ENCODE measurements around the gene NSD1. TPM values are rescaled to one million over a fixed set of nuclear protein-coding genes. Genes with fewer than 3 reads are reported as not detected.

Gene NSD1
- total and polyA plus RNA-seq, 10 of the 15 experiments (the other 5 are each of a cell fraction or from before 2014, with no cell fraction given): 7.0 to 57.9 (median 30.4) TPM

- H3K27ac ChIP-seq (ENCODE audit: control insufficient read depth, insufficient read depth): no peak overlapping the region
- intact Hi-C loops (cut with micrococcal nuclease; ENCODE audit: unreplicated experiment) (loop anchor here (2.0 to 10.0 kb wide), 4 partner anchors 53 to 285 kb away; partner anchors contain the start of gene TMED9), in situ Hi-C loops (cut with MboI) (no loop called here)
- H3K27me3 ChIP-seq (replicated peaks in 1 of 2; ENCODE audit: control insufficient read depth in 2 of 2, insufficient read depth in 2 of 2, low read length in 1 of 2): no peaks in the 10 kb centered on the region
- H2AFZ ChIP-seq (ENCODE audit: control insufficient read depth, low read depth, low read length): no peak overlapping the region
- ChIA-PET CTCF (interaction anchor here (0.6 to 3.6 kb wide), 46 partner anchors 8 to 313 kb away, joined by 3 to 56 read pairs (median 5); partner anchors contain the start of genes LMAN2, NSD1, PDLIM7 and SLC34A1), POLR2A (interaction anchor here (0.5 to 1.3 kb wide), 5 partner anchors 42 to 758 kb away, joined by 3 to 6 read pairs (median 4); partner anchors contain the start of gene LMAN2), RAD21 (ENCODE audit: unreplicated experiment) (interaction anchor here (0.6 to 1.9 kb wide), 10 partner anchors 42 to 198 kb away, joined by 3 to 9 read pairs (median 6); partner anchors contain the start of gene LMAN2), SMC1A (ENCODE audit: uncharacterized antibody, unreplicated experiment) (interaction anchor here (0.6 to 4.9 kb wide), 16 partner anchors 9 to 199 kb away, joined by 3 to 26 read pairs (median 4); partner anchors contain the start of genes DOK3 and LMAN2)
- no TSS peak for BruUV-seq (replicated peaks)
- peaks cover 29% of the 10 kb centered on the region for H3K4me1 ChIP-seq (ENCODE audit: control insufficient read depth, insufficient read depth, low read length)
- H3K9ac ChIP-seq (ENCODE audit: control insufficient read depth, insufficient read depth, low read length): no peak overlapping the region
- 52% methylated on average over 10 of the region's 10 CpGs for WGBS (ENCODE audit: insufficient coverage, insufficient replicate concordance, low lambda C conversion rate, missing lambda C conversion rate)
- DNase-seq (ENCODE audit: low read depth, low spot score) (no peak), FAIRE-seq (peak; percentile 84), ATAC-seq (peak; percentile 45)
- H3K9me3 ChIP-seq (replicated peaks; ENCODE audit: control insufficient read depth, insufficient read depth, low read length): no peaks in the 10 kb centered on the region
- no peak overlapping the region for H3K4me2 ChIP-seq (ENCODE audit: control insufficient read depth, insufficient read depth)
- H3K79me2 ChIP-seq (ENCODE audit: control insufficient read depth, insufficient read depth, low read length): peaks cover 22% of the 10 kb centered on the region
- H3K4me3 ChIP-seq: no peak overlapping the region
- peaks cover 7 to 16% of the 10 kb centered on the region in 2 experiments for H3K36me3 ChIP-seq (ENCODE audit: control insufficient read depth in 2 of 2, insufficient read depth in 2 of 2, low read length in 1 of 2)
- no peaks in the 10 kb centered on the region for H4K20me1 ChIP-seq (ENCODE audit: control insufficient read depth, insufficient read depth)
- TF ChIP-seq CTCF (IDR thresholded peaks at IDR 0.05 in 2 of 3, conservative IDR thresholded peaks at IDR 0.05 in 1 of 3; ENCODE audit: control insufficient read depth in 2 of 3, extremely low read depth in 1 of 3, insufficient read depth in 1 of 3, low read depth in 3 of 3, low read length in 3 of 3) (peak; percentile 84 to 97 (median 91)), CBFB (IDR thresholded peaks at IDR 0.05; ENCODE audit: low read depth) (no peak), E2F4 (IDR thresholded peaks at IDR 0.05; ENCODE audit: low read depth, low read length) (peak; percentile 32; the same call in 1 of the 2 replicates), MTA2 (IDR thresholded peaks at IDR 0.05; ENCODE audit: low read depth) (no peak), DPF2 (IDR thresholded peaks at IDR 0.05) (no peak), LARP7 (IDR thresholded peaks at IDR 0.05) (no peak), ZNF687 (IDR thresholded peaks at IDR 0.05) (no peak), ZBTB4 (CRISPR knock-in tag; IDR thresholded peaks at IDR 0.05) (no peak)
Measured at GRCh38 chr5:177309351-177310191, 176.0 kb downstream of the NSD1 start.
